WERI-Rb-1 (cell line): ENCODE data around the gene IFT25.
A peak's percentile ranks its signal among the peaks of the same experiment; 100 is the strongest.

ENCODE experiments used
- DNase-seq: peaks from one replicate; pipeline ENCODE4 v3.0.0-alpha.2; 2020
- H3K27ac ChIP-seq: fragments of 250-450 bp; sonication (Bioruptor Pico); 2 replicates; pipeline ENCODE4 v1.5.1; 2020; ENCODE audit warnings: mild to moderate bottlenecking, moderate library complexity
- H3K27me3 ChIP-seq: fragments of 250-450 bp; sonication (Bioruptor Pico); 2 replicates; pipeline ENCODE4 v1.5.1; 2021; ENCODE audit warnings: mild to moderate bottlenecking, low read depth, moderate library complexity; ENCODE audit not compliant: insufficient read depth, severe bottlenecking
- H3K36me3 ChIP-seq: fragments of 250-450 bp; sonication (Bioruptor Pico); 2 replicates; pipeline ENCODE4 v1.5.1; 2020; ENCODE audit warnings: mild to moderate bottlenecking, moderate library complexity
- H3K4me3 ChIP-seq: 2 replicates; pipeline ENCODE4 v1.5.1; 2011; ENCODE audit warnings: low read depth, mild to moderate bottlenecking, control low read depth, low read length
- H3K9me3 ChIP-seq: fragments of 250-450 bp; sonication (Bioruptor Pico); 2 replicates; pipeline ENCODE4 v1.5.1; 2021; ENCODE audit warnings: mild to moderate bottlenecking, moderate library complexity; ENCODE audit not compliant: severe bottlenecking
- CTCF ChIP-seq: IDR thresholded peaks from 2 replicates; pipeline ENCODE4 v1.5.1; 2011; ENCODE audit warnings: low read depth, mild to moderate bottlenecking, control low read depth, inconsistent platforms, low read length

The IFT25 gene

GRCh38 chr1:53954128-53954527, 8.6 kb upstream of the IFT25 start:
- no peak overlapping the region for H3K4me3 ChIP-seq
- no peaks in the 10 kb centered on the region for H3K9me3 ChIP-seq
- H3K36me3 ChIP-seq, result peaks cover 59% of the 10 kb centered on the region
- TF ChIP-seq CTCF, result no peak
- H3K27ac ChIP-seq, result no peak overlapping the region
- DNase-seq, result no peak
- no peaks in the 10 kb centered on the region for H3K27me3 ChIP-seq

- Histone ChIP-seq H3K9me3 (no peaks in the 10 kb centered on the region), H3K36me3 (peaks cover 52% of the 10 kb centered on the region), H3K27me3 (no peaks in the 10 kb centered on the region), H3K4me3 (no peak overlapping the region), H3K27ac (peak overlapping the region; percentile 36; the same call in 1 of the 2 replicates)
- TF ChIP-seq CTCF, result no peak
- DNase-seq, result no peak
These were observed 6.2 kb upstream of the IFT25 start for GRCh38 chr1:53951697-53952096.

- Histone ChIP-seq H3K4me3 (no peak overlapping the region), H3K36me3 (peaks cover 43% of the 10 kb centered on the region), H3K27ac (no peak overlapping the region), H3K9me3 (no peaks in the 10 kb centered on the region), H3K27me3 (no peaks in the 10 kb centered on the region)
- peak; percentile 50 for DNase-seq
- peak; percentile 84 for TF ChIP-seq CTCF
These were observed 3.8 kb upstream of the IFT25 start for GRCh38 chr1:53949023-53949990.

GRCh38 chr1:53948291-53948690, 2.8 kb upstream of the IFT25 start:
- no peak overlapping the region for H3K27ac ChIP-seq
- TF ChIP-seq CTCF, result no peak
- H3K9me3 ChIP-seq, result no peaks in the 10 kb centered on the region
- no peak overlapping the region for H3K4me3 ChIP-seq
- DNase-seq, result no peak
- H3K27me3 ChIP-seq, result no peaks in the 10 kb centered on the region
- H3K36me3 ChIP-seq, result peaks cover 34% of the 10 kb centered on the region

- no peak for TF ChIP-seq CTCF
- Histone ChIP-seq H3K27ac (no peak overlapping the region), H3K27me3 (no peaks in the 10 kb centered on the region), H3K9me3 (no peaks in the 10 kb centered on the region), H3K4me3 (peak overlapping the region; percentile 68), H3K36me3 (peaks cover 28% of the 10 kb centered on the region)
- DNase-seq, result no peak
These were observed 1.8 kb upstream of the IFT25 start for GRCh38 chr1:53947172-53947907.
